HEK293 (cell line): ENCODE data around the gene SECISBP2L.

Experiments
- CTCF ChIA-PET: fragments of 350-600 bp; formaldehyde crosslinking; extraction: SDS; loops from one replicate; lab custom pipeline; 2021; ENCODE audit warnings: antibody characterized with exemption; lab: Yijun Ruan, JAX
- POLR2A ChIA-PET: fragments of 300-600 bp; formaldehyde crosslinking; extraction: SDS; loops from one replicate; lab custom pipeline; 2020; ENCODE audit warnings: antibody characterized with exemption, inconsistent platforms; lab: Yijun Ruan, JAX
- H3K27ac ChIP-seq: fragments of 200-500 bp; sonication (Bioruptor generic); 2 replicates; pipeline ENCODE4 v1.5.1; 2014; ENCODE audit warnings: low read depth, low read length, control low read depth, inconsistent platforms; ENCODE audit errors: extremely low read depth
- H3K36me3 ChIP-seq, 2 experiments: fragments of 200-500 bp in 1 of 2; sonication (Bioruptor generic) in 1 of 2; 1 replicate in 1 of 2; 2 replicates in 1 of 2; pipeline ENCODE4 v1.5.1; 2014 to 2017; ENCODE audit warnings: inconsistent platforms in 2 of 2, low read length in 2 of 2; ENCODE audit not compliant: control insufficient read depth in 2 of 2, insufficient read depth in 1 of 2
- H3K4me1 ChIP-seq: fragments of 200-500 bp; sonication (Bioruptor generic); 2 replicates; pipeline ENCODE4 v1.5.1; 2014; ENCODE audit warnings: mild to moderate bottlenecking, low read length, inconsistent platforms; ENCODE audit not compliant: control insufficient read depth, insufficient read depth
- H3K4me3 ChIP-seq: 2 replicates; pipeline ENCODE4 v1.5.1; 2011; ENCODE audit warnings: low read depth, mild to moderate bottlenecking, control low read depth, low read length, moderate library complexity
- H3K9me3 ChIP-seq: fragments of 200-500 bp; sonication (Bioruptor generic); 2 replicates; pipeline ENCODE4 v1.5.1; 2014; ENCODE audit warnings: low read depth, low read length, inconsistent platforms; ENCODE audit not compliant: control insufficient read depth, insufficient read depth
- BCL11A ChIP-seq: fragments of 450-650 bp; formaldehyde crosslinking; IDR thresholded peaks from 2 replicates; pipeline ENCODE4 v1.5.1; 2016; ENCODE audit warnings: low read depth, missing biosample characterization, missing genetic modification characterization
- BCL11B ChIP-seq: fragments of 450-650 bp; formaldehyde crosslinking; IDR thresholded peaks from 2 replicates; pipeline ENCODE4 v1.5.1; 2016; ENCODE audit warnings: low read depth, missing biosample characterization, missing genetic modification characterization
- KLF7 ChIP-seq: fragments of 450-650 bp; formaldehyde crosslinking; IDR thresholded peaks from 2 replicates; pipeline ENCODE4 v1.5.1; 2016; ENCODE audit warnings: missing biosample characterization, missing genetic modification characterization, borderline replicate concordance
- KLF8 ChIP-seq: fragments of 450-650 bp; formaldehyde crosslinking; IDR thresholded peaks from 2 replicates; pipeline ENCODE4 v1.5.1; 2016; ENCODE audit warnings: missing biosample characterization, missing genetic modification characterization
- TRIM28 ChIP-seq: IDR thresholded peaks from 2 replicates; pipeline ENCODE4 v1.6.1; 2011; ENCODE audit warnings: low read length, control low read depth, borderline replicate concordance
- WT1 ChIP-seq: fragments of 450-650 bp; formaldehyde crosslinking; IDR thresholded peaks from 2 replicates; pipeline ENCODE4 v1.5.1; 2016; ENCODE audit warnings: missing biosample characterization, missing genetic modification characterization
- YY1 ChIP-seq: fragments of 450-650 bp; formaldehyde crosslinking; IDR thresholded peaks from 2 replicates; pipeline ENCODE4 v1.5.1; 2018; ENCODE audit warnings: missing biosample characterization, missing genetic modification characterization
- ZBTB48 ChIP-seq: fragments of 450-650 bp; formaldehyde crosslinking; IDR thresholded peaks from 2 replicates; pipeline ENCODE4 v1.5.1; 2016; ENCODE audit warnings: missing biosample characterization, missing genetic modification characterization
- ZEB2 ChIP-seq: fragments of 450-650 bp; formaldehyde crosslinking; IDR thresholded peaks from 2 replicates; pipeline ENCODE4 v1.5.1; 2016; ENCODE audit warnings: missing biosample characterization, missing genetic modification characterization
- ZFP37 ChIP-seq: fragments of 450-650 bp; formaldehyde crosslinking; IDR thresholded peaks from 2 replicates; pipeline ENCODE4 v1.5.1; 2016; ENCODE audit warnings: missing biosample characterization, missing genetic modification characterization
- ZNF121 ChIP-seq: fragments of 450-650 bp; formaldehyde crosslinking; IDR thresholded peaks from 2 replicates; pipeline ENCODE4 v1.5.1; 2016; ENCODE audit warnings: missing biosample characterization, missing genetic modification characterization
- ZNF157 ChIP-seq: fragments of 450-650 bp; formaldehyde crosslinking; IDR thresholded peaks from 2 replicates; pipeline ENCODE4 v1.5.1; 2016; ENCODE audit warnings: missing biosample characterization, missing genetic modification characterization
- ZNF175 ChIP-seq: fragments of 450-650 bp; formaldehyde crosslinking; IDR thresholded peaks from 2 replicates; pipeline ENCODE4 v1.5.1; 2016; ENCODE audit warnings: missing biosample characterization, missing genetic modification characterization
- ZNF521 ChIP-seq: fragments of 450-650 bp; formaldehyde crosslinking; IDR thresholded peaks from 2 replicates; pipeline ENCODE4 v1.5.1; 2017; ENCODE audit warnings: missing biosample characterization, mild to moderate bottlenecking, missing genetic modification characterization
- ZNF707 ChIP-seq: fragments of 450-650 bp; formaldehyde crosslinking; IDR thresholded peaks from 2 replicates; pipeline ENCODE4 v1.5.1; 2016; ENCODE audit warnings: missing biosample characterization, missing genetic modification characterization
- ZNF776 ChIP-seq: fragments of 450-650 bp; formaldehyde crosslinking; IDR thresholded peaks from 2 replicates; pipeline ENCODE4 v1.5.0; 2017; ENCODE audit warnings: missing biosample characterization, missing genetic modification characterization, borderline replicate concordance
- TF ChIP-seq, protein P1 (sequence below): fragments of 450-650 bp; formaldehyde crosslinking; IDR thresholded peaks from 2 replicates; pipeline ENCODE4 v1.5.1; 2016; ENCODE audit warnings: missing biosample characterization, missing genetic modification characterization
- TF ChIP-seq, protein P2 (sequence below): fragments of 450-650 bp; formaldehyde crosslinking; IDR thresholded peaks from 2 replicates; pipeline ENCODE4 v1.5.1; 2016; ENCODE audit warnings: missing biosample characterization, missing genetic modification characterization
- TF ChIP-seq, protein P3 (sequence below): fragments of 450-650 bp; formaldehyde crosslinking; IDR thresholded peaks from 2 replicates; pipeline ENCODE4 v1.5.1; 2016; ENCODE audit warnings: missing biosample characterization, missing genetic modification characterization
- TF ChIP-seq, protein P4 (sequence below): fragments of 450-650 bp; formaldehyde crosslinking; IDR thresholded peaks from 2 replicates; pipeline ENCODE4 v1.5.1; 2016; ENCODE audit warnings: missing biosample characterization, missing genetic modification characterization, borderline replicate concordance
- TF ChIP-seq, protein P5 (sequence below): fragments of 450-650 bp; formaldehyde crosslinking; IDR thresholded peaks from 2 replicates; pipeline ENCODE4 v1.5.1; 2016; ENCODE audit warnings: missing biosample characterization, missing genetic modification characterization

SECISBP2L gene

DNA sequence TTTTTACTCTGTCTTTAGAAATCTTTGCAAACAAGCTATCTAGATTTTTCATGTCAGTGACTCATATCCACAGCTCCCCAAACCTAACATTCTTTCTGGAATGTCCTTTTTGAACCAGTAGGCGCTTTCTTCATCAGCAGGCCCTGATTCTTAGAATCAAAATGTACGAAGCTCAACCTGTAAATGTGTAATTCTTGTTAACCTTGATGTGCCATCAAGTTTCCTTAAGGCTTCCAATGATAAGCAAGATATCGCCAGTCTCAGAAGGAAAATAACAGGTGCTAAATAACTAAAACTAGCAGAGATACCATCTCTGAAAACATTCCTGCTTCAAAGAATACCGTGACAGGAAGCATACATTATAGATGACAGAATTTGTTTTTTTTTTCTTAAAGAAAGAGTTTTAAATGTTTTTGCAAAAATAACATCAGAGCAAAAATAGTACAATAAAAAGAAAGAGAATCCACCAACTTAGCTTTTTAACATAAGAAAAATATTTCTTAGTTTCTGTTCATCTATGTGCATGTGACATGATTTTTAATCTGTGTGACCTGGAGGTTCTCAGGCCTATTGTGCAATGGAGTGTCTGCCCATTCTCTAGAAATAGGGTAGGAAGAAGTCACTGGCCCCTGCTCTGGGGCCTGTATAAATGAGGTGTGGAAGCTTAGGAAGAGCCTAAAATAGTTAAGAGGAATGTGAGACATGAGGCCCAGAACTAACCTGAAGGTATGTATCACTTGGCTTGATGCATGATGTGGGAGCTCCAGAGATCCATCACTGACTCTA is 14.7 kb upstream of the SECISBP2L start:
- Histone ChIP-seq H3K27ac (no peak overlapping the region), H3K4me1 (no peaks in the 10 kb centered on the region), H3K4me3 (no peak overlapping the region), H3K9me3 (no peaks in the 10 kb centered on the region), H3K36me3 (no peaks in the 10 kb centered on the region)
- ChIA-PET POLR2A (interaction anchor here (0.7 kb wide), 1 partner anchor 21 kb away, joined by 3 read pairs; no protein-coding TSS in a partner anchor), CTCF (interaction anchor here (0.6 kb wide), 1 partner anchor 87 kb away, joined by 3 read pairs; no protein-coding TSS in a partner anchor)
- TF ChIP-seq ZNF521 (no peak), BCL11B (tag by site-specific recombination) (no peak), YY1 (tag by site-specific recombination) (no peak), ZEB2 (no peak), KLF8 (no peak), ZBTB48 (tag by site-specific recombination) (no peak), ZFP37 (tag by site-specific recombination) (no peak), WT1 (tag by site-specific recombination) (no peak), KLF7 (tag by site-specific recombination) (no peak), ZNF121 (no peak), ZNF707 (tag by site-specific recombination) (no peak), BCL11A (tag by site-specific recombination) (no peak), ZNF157 (tag by site-specific recombination) (no peak)
- TF ChIP-seq, protein P1, sequence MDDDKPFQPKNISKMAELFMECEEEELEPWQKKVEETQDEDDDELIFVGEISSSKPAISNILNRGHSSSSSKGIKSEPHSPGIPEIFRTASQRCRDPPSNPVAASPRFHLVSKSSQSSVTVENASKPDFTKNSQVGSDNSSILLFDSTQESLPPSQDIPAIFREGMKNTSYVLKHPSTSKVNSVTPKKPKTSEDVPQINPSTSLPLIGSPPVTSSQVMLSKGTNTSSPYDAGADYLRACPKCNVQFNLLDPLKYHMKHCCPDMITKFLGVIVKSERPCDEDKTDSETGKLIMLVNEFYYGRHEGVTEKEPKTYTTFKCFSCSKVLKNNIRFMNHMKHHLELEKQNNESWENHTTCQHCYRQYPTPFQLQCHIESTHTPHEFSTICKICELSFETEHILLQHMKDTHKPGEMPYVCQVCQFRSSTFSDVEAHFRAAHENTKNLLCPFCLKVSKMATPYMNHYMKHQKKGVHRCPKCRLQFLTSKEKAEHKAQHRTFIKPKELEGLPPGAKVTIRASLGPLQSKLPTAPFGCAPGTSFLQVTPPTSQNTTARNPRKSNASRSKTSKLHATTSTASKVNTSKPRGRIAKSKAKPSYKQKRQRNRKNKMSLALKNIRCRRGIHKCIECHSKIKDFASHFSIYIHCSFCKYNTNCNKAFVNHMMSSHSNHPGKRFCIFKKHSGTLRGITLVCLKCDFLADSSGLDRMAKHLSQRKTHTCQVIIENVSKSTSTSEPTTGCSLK = no peak
- TF ChIP-seq, protein P2, sequence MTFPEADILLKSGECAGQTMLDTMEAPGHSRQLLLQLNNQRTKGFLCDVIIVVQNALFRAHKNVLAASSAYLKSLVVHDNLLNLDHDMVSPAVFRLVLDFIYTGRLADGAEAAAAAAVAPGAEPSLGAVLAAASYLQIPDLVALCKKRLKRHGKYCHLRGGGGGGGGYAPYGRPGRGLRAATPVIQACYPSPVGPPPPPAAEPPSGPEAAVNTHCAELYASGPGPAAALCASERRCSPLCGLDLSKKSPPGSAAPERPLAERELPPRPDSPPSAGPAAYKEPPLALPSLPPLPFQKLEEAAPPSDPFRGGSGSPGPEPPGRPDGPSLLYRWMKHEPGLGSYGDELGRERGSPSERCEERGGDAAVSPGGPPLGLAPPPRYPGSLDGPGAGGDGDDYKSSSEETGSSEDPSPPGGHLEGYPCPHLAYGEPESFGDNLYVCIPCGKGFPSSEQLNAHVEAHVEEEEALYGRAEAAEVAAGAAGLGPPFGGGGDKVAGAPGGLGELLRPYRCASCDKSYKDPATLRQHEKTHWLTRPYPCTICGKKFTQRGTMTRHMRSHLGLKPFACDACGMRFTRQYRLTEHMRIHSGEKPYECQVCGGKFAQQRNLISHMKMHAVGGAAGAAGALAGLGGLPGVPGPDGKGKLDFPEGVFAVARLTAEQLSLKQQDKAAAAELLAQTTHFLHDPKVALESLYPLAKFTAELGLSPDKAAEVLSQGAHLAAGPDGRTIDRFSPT (tag by site-specific recombination) = no peak

DNA sequence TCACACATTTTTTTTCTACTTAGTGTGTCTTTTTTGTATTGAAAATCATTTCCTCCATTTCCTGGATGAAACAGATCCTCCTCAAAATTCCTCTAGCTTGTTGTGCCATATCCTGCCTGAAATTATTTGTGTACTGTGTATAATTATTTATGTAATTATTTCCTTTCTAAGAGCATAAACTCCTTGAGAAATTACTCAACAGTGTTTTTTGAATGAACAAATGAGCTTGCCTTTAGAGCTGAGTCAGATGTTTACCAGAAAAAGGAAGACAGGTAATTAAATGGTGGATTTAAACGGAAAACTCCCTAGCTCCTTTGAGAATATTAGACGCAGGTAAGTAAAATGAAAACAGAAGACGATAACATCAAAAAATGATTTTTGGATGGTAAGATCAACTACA is 13.2 kb upstream of the SECISBP2L start:
- no peak overlapping the region for H3K4me3 ChIP-seq
- H3K9me3 ChIP-seq = no peaks in the 10 kb centered on the region
- ChIA-PET POLR2A (no interaction called here), CTCF (interaction anchor here (1.4 kb wide), 1 partner anchor 944 kb away, joined by 3 read pairs; no protein-coding TSS in a partner anchor)
- no peak overlapping the region for H3K27ac ChIP-seq
- H3K36me3 ChIP-seq = no peaks in the 10 kb centered on the region
- no peaks in the 10 kb centered on the region for H3K4me1 ChIP-seq
- no peak for TF ChIP-seq ZNF776 (tag by site-specific recombination)
- TF ChIP-seq, protein P3, sequence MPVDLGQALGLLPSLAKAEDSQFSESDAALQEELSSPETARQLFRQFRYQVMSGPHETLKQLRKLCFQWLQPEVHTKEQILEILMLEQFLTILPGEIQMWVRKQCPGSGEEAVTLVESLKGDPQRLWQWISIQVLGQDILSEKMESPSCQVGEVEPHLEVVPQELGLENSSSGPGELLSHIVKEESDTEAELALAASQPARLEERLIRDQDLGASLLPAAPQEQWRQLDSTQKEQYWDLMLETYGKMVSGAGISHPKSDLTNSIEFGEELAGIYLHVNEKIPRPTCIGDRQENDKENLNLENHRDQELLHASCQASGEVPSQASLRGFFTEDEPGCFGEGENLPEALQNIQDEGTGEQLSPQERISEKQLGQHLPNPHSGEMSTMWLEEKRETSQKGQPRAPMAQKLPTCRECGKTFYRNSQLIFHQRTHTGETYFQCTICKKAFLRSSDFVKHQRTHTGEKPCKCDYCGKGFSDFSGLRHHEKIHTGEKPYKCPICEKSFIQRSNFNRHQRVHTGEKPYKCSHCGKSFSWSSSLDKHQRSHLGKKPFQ (tag by site-specific recombination) = no peak
- TF ChIP-seq TRIM28 = no peak
- TF ChIP-seq, protein P4, sequence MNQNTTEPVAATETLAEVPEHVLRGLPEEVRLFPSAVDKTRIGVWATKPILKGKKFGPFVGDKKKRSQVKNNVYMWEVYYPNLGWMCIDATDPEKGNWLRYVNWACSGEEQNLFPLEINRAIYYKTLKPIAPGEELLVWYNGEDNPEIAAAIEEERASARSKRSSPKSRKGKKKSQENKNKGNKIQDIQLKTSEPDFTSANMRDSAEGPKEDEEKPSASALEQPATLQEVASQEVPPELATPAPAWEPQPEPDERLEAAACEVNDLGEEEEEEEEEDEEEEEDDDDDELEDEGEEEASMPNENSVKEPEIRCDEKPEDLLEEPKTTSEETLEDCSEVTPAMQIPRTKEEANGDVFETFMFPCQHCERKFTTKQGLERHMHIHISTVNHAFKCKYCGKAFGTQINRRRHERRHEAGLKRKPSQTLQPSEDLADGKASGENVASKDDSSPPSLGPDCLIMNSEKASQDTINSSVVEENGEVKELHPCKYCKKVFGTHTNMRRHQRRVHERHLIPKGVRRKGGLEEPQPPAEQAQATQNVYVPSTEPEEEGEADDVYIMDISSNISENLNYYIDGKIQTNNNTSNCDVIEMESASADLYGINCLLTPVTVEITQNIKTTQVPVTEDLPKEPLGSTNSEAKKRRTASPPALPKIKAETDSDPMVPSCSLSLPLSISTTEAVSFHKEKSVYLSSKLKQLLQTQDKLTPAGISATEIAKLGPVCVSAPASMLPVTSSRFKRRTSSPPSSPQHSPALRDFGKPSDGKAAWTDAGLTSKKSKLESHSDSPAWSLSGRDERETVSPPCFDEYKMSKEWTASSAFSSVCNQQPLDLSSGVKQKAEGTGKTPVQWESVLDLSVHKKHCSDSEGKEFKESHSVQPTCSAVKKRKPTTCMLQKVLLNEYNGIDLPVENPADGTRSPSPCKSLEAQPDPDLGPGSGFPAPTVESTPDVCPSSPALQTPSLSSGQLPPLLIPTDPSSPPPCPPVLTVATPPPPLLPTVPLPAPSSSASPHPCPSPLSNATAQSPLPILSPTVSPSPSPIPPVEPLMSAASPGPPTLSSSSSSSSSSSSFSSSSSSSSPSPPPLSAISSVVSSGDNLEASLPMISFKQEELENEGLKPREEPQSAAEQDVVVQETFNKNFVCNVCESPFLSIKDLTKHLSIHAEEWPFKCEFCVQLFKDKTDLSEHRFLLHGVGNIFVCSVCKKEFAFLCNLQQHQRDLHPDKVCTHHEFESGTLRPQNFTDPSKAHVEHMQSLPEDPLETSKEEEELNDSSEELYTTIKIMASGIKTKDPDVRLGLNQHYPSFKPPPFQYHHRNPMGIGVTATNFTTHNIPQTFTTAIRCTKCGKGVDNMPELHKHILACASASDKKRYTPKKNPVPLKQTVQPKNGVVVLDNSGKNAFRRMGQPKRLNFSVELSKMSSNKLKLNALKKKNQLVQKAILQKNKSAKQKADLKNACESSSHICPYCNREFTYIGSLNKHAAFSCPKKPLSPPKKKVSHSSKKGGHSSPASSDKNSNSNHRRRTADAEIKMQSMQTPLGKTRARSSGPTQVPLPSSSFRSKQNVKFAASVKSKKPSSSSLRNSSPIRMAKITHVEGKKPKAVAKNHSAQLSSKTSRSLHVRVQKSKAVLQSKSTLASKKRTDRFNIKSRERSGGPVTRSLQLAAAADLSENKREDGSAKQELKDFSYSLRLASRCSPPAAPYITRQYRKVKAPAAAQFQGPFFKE (tag by site-specific recombination) = no peak
- TF ChIP-seq, protein P5, sequence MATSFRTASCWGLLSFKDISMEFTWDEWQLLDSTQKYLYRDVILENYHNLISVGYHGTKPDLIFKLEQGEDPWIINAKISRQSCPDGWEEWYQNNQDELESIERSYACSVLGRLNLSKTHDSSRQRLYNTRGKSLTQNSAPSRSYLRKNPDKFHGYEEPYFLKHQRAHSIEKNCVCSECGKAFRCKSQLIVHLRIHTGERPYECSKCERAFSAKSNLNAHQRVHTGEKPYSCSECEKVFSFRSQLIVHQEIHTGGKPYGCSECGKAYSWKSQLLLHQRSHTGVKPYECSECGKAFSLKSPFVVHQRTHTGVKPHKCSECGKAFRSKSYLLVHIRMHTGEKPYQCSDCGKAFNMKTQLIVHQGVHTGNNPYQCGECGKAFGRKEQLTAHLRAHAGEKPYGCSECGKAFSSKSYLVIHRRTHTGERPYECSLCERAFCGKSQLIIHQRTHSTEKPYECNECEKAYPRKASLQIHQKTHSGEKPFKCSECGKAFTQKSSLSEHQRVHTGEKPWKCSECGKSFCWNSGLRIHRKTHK (tag by site-specific recombination) = no peak
- no peak for TF ChIP-seq ZNF175 (tag by site-specific recombination)
